Stimulated activated CD4-positive, alpha-beta T cell treated with anti-CD3 and anti-CD28 coated beads, Interleukin-1b, Interleukin-23, amount 100 ng/mL, for 4 hours (primary cell): Measurements from ENCODE around the gene MARCHF9.

ENCODE experiments used
- DNase-seq, 2 donors: peaks; one replicate each; pipeline ENCODE4 v3.0.0-alpha.2; 2020; ENCODE audit warnings: low read depth in 2 of 2

The MARCHF9 gene

DNA sequence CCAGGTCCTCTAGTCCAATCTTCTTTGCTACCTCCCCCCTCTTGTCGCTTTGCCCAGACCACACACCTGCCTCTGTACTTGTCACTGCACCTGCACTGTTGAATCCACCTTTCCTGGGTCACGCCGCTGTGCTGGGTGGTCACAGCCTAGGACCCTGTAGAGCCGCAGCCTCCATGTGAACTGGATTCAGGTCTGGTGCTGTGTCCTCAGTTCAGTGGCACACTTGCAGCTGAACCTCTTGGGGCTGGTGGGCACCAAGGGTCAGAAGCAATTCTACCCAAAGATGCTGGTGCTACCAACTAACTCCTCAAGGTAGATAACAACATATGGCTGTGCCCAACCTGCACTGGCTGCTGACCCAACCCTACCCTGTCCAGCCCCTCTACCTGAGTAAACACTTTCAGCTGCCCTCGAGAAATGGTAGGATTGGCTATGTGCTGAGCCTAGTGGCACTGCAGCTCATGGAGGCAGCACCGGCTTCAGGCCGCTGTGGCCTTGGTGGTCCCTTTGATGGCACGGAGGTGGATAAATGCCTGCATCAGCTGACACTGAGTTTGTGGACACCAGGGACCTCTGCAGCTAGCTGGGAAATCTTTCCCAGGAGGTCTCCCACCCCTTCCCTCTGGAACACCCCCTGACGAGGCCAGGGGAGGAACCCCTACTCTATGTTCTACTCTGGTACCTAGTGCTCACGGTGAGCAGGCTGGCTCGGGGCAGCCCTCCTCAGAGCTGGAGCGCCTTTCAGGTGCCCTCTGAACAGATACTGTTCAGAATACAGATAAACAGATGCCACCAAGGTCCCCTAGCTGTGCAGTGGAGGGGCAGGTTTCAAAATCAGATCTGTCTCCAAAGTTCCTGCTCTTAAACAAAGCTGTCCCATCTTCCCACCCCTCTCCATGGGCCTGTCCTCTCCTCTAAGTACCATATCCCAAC, 30.6 kb upstream of the MARCHF9 start:
- DNase-seq, result no peak

DNA sequence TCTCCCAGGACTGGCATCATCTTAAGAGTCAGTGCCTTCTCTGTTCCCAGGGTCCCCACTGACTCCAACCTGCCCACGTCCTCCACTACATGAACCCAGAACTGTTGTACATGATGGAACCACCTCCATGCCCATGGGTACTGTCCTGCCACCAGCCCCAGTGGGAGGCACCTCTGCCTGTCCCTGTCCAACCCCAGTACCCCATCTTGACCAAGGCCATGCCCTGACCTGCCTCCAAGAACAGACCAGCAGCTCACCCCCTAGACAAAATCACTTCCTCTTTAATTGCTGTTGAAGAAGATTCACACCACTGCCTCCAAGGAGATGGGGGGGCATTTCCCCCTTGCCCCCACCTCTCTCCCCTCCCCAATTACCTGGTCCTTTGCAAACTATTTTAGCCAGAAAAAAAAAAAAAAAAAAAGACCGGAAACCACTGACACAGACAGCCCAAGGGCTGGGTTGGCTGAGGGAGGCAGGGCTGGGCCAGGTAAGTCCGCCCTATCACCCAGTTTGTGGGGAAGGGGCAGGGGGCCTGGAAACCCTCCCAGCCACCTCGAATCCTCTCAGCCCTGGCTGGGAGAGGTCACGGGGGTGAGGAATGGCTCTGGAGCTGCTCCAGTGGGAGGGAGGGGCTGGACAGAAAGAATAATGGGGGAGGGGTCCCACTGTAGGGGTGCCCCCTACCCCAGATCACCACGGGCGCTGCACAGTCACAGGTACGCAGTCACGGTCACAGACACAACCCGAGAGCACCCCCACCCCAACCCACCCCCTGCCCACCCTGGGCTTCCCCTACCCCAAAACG, 29.8 kb upstream of the MARCHF9 start:
- no peak for DNase-seq

DNA sequence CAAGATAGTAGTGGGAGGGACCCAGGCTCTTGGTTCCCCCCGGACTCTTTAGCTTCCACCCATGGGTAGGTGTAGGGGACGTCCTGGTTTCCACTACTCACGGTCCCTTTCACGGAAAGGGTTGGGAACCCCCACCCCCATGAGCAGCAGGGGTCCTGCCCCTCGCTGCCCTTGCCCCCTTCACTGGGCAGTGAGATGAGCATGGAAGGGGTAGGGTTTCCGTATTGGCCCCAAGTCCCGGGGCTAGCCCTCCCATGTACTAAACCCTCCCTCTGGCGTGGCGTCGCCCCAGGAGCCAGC, 29.1 kb upstream of the MARCHF9 start:
- DNase-seq, result no peak

DNA sequence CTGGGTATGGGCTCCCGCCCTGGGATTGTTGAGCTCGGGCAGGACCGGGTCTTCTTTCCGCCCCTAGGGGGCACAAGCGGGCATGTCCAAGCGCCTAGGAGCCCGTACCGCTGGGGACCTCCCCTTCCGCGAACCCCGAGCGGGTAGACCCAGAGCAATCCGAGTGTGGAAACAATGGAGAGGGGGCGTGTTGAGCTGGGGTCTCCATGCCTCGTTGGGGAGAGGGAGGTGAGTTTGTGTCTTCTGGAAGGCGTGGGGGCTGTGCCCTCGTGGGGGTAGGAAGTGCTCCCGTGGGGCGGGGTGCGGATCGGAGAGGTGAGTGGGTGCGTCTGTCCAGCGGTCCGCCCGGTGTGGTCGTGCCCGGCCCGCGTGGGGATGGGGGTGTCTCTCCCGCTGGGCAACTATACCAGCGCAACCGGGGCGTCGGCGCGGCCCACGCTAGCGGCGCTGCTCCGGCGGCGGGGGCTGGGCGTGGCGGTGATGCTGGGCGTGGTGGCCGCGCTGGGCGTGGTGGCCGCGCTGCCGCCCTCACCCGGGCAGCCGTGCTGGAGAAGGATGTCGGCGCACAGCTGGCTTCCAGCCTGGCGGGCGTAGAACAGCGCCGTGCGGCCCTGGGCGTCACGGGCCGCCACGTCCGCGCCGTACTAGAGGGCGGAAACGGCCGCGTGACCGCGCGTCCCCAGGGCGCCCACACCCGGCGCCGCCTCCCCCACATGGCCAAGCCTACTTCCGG, 28.6 kb upstream of the MARCHF9 start:
- DNase-seq, result no peak

DNA sequence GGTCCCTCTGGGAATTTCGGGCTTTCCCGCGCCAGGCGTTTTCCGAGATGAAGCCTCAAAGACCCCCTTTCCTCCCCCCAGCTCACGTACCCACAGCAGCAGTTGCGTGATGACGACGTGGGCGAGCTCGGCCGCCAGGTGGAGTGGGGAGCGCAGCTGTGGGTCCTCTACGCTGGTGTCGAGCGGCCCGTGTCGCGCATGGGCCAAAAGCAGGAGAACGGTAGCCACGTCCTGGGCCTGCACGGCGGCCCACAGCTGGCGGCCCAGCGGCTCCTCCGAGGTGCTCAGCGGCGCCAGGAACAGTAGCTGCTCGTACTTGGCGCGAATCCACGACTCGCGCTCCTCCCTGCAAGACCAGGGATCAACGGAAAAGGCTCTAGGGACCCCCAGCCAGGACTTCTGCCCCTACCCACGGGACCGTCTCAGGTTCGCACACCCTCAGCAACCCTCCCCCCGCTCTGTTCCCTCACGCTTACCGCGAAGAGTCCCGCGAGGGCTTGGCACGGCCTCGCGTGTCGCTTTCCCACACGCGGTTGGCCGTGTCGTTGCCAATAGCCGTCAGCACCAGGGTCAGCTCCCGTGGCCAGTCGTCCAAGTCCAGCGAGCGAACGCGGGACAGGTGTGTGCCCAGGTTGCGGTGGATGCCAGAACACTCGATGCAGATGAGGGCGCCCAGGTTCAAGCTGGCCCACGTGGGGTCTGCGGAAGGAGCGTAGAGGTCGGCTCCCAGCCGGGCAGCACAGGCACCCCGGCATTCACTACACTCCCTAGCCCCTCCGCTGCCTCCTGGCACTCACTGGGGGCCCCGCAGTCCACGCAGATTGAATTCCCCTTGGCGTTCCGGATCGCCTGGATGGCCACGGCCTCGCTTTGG, 27.8 kb upstream of the MARCHF9 start:
- DNase-seq, result no peak

DNA sequence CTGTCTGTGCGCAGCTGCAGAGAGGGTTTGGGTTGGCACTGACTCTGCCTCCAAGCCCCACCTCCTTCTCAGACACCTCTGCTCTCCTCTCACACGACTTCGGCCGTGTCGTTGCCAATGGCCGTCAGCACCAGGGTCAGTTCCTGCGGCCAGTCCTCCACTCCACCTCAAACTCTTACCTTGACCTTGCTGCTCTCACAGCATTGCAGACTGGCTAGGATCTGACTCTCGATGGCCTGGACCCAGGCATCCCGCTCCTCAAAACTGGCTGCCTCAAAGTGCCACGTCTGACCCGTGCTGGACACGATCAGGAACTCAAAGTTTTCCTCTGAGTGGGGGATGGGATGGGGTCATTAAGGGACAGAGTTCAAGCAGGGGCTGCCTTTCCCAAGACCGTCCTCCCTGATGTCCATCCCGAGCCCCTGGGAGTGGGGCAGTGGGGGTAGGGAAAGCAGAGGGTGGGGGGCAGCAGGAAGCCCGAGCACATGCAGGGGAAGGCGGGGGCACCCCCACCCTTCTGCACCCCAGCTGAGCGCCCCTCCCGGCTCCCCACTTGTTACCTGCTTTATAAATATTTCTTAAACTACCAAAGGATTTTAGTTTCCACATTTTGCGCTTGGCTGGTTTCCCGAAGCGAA, 27.0 kb upstream of the MARCHF9 start:
- DNase-seq, result no peak

DNA sequence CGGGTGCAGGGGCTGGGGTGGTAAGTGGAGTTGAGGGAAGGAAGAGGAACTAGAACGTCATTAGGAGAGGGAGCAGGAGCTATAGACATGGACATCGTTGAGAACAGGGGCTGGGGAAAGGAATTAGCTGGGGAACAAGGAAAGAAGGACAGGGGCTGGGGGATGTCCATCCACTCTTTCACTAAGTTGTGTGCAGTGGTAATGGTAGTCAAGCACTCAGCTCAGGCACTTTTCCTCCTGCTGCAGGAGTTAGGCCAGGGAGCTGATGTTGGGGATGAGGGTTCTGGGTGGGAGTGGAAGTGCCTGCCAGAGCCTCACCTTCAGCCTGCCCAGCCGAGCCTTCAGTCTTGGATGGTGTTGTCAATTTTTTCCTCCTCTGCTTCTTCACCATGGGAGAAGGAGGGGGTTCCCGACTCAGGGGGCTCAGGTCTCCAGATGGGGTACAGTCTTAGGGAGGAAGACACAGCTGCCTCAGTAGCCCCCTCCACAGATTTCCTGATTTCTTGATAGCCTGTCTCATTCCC, 25.5 kb upstream of the MARCHF9 start:
- no peak for DNase-seq

DNA sequence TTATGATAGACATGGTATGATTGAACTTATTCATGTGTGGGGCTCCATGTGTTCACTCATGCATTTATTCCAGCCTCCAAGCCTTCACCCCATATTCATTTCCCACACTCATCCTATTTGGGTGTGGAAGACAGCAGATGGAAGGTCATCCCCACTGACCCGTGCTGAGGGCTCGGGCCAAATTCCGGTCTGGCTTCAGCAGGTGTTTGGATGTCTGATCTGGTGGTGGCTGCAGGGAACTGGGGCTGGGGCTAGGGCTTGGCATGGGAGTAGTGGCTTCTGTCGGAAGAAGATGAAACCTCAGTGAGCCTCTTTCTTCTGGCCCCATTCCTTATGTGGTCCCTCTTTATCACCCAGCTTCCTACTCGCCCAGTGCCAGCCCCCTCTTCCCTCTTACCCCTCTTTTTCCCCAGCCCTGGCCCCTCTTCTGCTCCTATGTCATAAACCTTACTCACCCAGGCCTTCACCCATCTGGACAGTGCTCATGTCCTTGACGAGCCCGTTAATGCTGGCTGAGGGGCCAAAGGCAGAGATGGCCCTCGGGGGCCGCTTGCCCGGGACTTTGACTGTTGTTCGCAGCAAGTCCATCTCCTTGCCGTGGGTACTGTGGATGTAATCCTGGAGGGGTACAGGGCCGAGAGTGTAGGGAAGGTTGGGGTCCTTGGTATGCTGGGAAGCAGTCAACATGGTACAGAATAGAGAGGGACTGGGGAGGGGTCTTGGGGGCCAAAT, 24.4 kb upstream of the MARCHF9 start:
- DNase-seq, result no peak

DNA sequence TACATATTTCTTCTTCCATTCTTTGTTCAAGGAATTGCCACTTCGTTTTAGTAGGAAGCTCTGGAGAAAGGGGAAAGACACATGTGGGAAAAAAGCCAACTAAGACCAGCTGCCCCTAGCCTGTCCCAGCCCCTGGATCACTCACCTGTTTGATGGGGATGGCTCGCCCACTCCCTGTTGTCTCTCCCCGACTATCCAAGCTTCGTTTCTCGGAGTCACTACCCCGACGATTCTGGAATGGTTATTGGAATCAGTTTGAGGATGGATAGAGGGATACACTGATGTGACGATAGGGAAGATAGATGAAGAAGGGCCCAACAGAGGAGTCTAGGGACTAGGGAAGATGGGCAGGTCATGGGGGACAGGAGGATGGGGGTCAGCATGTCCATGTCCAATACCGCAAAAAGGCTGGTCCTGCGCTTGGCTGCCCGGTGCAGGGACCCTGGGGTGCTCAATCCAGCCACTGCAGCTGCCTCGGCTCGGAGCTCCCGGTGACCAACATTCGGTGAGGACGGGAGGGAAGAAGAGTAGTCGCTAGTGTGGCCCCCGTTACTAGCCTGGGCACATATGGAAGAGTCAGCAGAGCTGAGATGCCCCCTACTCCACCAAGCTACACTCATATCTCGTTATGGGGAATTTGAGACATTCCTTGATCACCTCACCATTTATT, 23.4 kb upstream of the MARCHF9 start:
- no peak for DNase-seq

DNA sequence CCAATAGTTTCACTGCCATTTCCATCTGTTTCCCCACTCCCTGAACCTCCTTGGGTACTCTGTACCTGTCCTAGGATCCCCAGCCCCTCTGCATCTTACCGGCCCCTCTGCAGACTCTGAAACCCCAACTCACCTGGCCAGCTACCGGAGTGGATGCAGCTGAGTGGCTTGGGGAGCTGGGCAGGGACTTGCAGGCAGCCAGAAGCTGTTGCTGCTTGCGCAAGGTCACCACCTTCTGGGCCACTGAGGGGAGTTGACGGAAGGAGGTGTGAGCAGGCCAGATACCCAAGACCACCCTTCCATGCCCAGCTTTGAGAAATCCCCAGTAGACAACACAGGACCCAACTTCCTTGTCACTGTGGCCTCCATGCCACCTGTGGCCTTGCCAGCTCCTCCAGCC, 22.6 kb upstream of the MARCHF9 start:
- no peak for DNase-seq

DNA sequence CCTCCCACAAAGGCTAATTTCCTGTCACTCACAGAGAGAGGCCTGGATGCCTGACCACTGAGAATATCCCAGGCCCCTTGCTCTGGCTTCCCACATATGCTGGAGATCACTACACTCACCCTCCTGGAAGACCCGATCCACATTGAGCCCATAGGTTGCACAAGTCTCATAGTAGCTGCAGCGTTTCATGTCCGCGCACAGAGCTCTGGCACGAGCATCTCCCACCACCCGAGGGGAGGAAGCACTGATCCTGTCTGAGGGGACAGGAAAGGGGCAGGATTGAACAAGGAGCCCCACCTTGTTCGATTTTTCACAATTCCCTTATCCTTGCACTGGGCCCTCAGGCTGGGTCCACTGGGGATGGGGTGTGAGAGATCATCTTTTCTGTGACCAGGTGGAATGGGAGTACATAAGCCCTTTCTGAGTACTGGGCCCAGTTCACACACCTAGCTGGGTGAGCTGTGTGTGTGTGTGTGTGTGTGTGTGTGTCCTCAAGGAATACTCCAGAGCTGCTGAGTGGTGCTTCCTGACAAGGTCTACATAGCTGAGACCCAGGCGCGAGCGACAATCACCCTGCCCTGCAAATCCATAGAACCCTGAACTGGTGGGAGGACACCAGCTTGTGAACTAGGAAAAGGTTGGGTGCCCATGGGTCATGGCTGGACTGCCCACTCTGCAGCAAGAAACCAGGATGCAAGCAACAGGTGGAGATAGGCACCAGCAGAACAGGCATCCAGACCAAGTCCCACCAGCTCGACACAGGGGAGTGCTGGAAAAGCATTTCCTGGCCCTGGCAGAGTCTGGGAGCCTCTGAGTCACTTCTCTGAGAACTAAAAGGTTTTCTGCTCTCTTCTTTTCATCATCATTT, 21.9 kb upstream of the MARCHF9 start:
- DNase-seq, result no peak

DNA sequence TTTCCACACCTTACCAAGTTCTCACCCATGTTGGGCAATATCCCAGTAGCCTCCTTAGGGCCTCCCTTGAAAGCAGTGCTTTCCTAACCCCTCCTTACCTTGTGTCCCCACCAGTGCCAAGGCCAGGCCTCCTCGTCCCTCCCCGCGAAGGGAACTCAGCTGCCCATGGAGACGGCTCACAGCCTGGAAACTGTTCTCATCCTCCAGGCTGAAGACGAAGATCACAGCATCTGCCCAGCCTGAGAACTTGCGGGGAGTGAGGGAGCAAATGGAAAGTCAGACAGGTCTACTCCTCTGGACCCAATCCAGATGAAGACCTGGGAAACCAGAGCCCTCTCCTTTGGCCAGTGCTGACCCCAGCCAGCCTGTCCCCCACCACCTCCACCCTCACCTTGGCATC, 21.0 kb upstream of the MARCHF9 start:
- no peak for DNase-seq

DNA sequence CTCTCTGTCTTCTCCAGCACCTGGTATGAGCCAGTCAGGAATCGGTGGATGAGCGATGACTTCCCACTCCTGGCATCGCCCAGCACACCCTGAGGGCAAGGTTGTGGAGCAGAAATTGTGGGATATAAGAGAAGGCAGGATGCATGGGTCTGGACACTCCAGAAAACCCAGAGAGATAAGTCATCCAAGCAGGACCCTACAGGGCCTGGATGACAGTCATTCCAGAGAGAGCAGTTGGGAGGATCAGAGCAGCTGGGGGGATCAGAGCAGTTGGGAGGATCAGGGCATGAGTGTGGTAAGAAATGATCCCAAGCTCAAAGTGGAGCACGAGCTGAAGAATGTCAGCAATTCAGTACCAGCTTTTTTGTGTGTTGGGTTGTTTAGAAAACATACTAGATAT, 20.3 kb upstream of the MARCHF9 start:
- no peak for DNase-seq

DNA sequence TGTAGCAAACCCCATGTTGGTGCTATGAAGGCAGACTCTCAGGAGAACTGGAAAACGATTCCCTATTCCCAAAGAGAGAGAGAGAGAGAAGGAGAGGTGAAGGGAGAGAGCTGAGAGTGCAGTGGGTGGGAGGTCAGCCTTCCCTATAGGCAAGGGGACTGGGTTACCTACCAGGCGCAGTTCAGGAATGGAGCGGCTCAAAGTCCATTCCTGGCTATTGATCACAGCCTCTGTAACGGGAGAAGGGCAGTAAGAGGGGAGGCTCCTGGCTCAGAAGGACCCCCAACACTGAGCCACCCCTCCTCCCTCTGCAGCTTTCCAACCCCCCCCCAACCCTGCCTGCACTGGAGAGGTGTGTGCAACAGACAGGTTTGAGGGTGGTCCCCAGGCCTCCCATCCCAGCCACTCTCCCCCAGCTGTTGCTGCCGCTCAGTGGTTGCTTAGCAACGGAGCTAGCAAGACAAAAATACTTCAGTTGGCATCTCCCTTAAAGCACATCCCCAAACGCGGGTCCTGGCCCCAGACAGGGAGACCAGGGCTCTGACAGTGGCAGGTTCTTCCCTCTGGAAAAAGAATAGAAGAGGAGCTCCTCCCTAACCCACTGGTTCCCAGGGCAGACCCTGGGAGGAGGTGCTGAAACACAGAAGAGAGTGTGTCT, 19.6 kb upstream of the MARCHF9 start:
- DNase-seq, result no peak

DNA sequence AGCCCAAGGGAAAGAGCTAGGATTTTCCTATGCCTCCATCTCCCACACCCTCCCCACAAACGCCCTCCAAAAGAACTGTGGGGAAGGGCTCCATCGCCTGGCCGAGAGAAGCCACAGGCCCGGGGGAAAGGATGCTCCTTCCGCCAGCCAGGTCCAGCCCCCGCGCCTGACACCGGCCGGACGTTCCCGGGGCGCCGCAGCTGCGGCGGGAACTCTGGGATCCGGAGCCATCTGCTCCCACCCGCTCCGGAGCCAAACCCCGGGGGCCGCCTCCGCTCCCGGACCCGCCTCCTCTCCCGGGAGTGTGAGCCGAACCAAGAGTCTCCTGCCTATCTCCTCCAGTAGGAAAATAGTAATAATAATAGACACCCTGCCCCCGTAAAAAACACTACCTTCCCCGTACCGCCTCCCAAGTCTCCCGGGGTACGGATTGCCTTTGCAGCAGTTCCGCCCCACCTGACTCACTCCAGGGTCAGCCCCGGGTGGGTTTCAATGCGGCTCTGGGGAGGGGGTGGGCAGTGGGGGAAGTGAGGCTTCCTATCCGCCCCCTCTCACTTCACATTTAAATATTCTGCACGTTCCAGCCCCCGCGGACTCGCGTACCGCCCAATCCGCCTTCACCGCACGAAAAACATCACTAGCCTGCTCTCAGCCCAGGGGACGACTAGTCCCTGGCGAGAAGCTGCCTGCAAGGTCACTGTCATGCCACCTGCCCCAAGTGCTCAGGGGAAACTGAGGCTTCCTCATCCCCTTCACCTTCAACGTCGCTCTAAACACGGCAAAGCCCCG, 18.8 kb upstream of the MARCHF9 start:
- no peak for DNase-seq

DNA sequence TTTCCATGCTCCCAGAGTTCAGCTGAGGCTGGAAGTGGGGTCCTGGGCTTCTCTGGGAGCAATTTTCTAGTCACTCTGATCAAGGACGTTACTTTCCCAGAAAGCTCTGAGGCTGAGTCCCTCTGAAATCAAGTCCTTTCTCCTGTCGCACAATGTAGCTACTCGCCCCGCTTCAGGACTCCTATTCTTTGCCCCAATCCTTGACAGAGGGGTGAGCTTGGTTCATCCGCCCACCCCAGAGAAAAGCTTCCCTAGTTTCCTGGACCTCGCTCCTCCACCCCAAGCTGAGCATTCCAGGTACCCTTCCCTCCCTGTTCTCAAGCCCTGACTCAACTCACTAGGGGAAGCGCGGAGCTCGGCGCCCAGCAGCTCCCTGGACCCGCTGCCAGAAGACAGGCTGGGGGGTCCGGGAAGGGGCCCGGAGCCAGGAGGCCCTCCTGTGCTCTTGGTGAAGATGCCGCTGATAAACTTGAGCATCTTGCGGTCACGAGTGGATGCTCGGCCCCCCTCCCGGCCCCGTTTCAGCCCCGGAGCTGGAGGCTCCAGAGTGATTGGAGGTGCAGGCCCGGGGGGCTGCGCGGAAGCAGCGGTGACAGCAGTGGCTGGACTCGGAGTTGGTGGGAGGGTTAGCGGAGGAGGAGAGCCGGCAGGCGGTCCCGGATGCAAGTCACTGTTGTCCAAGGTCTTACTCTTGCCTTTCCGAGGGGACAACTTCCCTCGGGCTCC, 18.0 kb upstream of the MARCHF9 start:
- no peak for DNase-seq
